RKO (cell line): Measurements from ENCODE around the gene CD200R1.

Experiments
- DNase-seq: peaks from one replicate; pipeline ENCODE4 v3.0.0-alpha.2; 2016; ENCODE audit warnings: low spot score

Gene CD200R1

DNA sequence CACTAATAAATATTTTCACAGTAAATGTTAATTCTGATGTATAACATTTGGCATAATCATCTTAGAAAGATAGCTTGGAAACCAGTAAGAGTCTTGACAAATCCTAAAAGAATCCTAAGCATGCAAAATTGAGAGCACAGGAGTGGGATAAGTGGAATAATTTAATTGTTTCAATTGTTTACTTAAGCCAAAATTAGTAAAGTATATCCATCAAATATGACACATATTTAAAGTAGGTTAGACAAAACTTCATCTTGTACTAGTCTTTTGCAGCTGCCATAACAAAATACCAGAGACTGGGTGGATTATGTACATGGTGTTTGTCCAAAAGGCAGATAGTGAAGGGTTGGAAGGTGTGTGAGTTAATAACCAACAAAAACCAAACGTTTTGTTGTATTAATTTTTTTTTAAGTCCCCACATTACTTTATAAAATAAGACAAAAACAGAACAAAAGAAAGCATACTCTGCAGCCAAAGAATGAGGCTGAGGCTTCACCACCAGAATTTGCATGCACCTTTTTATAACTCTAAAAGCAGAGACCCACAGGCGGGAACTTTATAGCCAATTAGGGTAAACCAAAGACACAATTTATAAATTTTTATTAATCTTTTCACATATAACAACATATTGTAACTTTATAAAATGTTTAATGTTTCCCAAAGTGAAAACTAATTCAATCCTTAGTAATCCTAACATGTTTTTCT is 86.4 kb downstream of the CD200R1 start:
- no peak for DNase-seq

DNA sequence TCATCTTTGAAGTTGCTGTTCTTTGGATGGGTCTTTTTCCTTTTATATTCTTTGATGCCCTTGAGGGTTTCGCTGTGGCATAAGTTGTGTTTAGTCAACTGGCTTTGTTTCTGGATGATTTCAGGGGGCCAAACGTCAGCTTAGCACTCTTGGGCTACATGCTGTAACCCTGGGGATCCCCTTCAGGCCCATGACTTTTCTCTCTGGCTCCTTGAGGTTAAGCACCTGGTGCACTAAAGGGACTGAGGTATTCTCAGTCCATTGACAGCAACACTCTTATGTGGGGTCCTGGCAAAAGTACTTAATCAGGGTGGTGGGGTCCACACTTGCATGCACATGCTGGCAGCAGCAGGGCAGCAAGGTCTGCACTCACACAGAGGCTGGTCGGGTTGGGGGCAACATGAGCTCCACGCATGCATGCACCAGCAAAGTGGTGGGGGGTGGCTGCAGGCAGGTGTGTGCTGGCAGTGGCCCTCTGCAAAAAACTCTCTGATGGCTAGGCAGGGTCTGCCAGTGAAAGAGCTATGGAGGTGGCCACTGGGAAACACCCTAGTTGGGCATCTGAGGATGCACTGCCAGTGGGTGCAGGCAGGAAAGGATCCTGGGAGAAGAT is 90.1 kb downstream of the CD200R1 start:
- no peak for DNase-seq

GRCh38 chr3:112881891-112882290 is 93.0 kb downstream of the CD200R1 start:
- DNase-seq: no peak

GRCh38 chr3:112875561-112875960 is 99.3 kb downstream of the CD200R1 start:
- DNase-seq: no peak

- DNase-seq: no peak
These were observed 100.2 kb downstream of the CD200R1 start for GRCh38 chr3:112874725-112875124.

DNA sequence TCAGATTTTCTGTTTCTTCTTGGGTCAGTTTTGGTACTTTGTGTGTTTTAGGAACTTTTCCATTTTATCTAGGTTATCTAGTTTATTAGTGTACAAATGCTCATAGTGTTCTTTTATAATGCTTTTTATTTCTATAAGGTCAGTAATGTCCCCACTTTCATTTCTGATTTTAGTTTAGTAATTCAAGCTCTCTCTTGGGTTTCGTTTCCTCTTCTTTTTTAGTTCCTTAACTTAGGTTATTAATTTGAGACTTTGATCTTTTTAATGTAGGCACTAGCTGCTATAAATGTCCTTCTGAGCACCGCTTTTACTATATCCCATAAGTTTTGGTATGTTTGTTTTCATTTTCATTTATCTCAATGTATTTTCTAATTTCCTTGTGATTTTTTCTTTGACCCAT is 101.3 kb downstream of the CD200R1 start:
- DNase-seq: no peak

- DNase-seq: no peak
These were observed 103.2 kb downstream of the CD200R1 start for GRCh38 chr3:112871735-112872134.
